ENCODE measurements around the gene PPP1R14B. TPM values are rescaled to one million over a fixed set of nuclear protein-coding genes. Genes with fewer than 3 reads are reported as not detected.
A peak's percentile ranks its signal among the peaks of the same experiment; 100 is the strongest.

The PPP1R14B gene
- total and polyA plus RNA-seq, 2 of the 13 experiments (the other 11 are each of a cell fraction or from before 2014, with no cell fraction given) = 110 to 148 TPM

DNA sequence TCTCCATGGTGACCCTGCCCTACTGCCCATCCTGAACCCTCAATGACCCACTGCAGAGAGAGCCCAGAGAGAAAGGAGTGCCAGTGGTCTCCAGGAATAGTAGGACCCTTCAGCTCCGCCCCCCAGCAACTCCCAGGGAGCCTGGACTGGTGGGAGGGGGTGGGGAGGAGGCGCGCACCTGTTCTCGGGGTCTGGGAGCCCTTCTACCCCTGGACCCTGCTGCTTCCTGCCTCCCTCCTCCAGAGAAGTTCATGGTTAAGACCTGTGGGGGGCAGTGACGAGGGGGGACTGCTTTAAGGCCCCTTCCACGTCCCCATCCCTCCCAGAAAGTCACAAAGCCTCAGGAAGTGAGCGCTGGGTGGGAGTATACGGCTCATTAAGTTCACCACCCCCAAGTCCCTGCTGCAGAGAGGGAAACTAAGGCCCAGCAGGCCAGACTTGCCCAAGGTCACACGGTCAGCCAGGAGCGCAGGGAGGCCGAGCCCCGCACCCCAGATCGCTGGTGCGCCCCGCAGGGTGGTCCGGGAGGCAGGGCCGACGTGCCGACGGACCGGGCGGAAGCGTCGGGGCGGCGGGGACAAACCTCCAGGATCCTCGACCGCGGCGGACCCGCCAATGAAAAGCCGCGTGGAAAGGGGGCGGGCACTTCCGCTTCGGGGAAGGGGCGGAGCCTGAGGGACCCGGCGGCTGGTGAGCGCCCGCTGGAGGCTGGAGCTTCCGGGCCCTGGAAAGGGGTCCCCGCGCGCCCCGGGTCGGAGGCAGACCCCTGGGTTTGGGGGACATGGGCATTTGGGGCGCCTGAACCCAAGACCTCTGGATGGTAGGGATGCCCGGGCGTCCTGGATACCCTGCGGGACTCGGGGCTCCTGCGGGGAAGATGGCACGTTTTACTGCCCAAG is 20.9 kb downstream of the PPP1R14B start, which contains the start of the genes NUDT22 and TRPT1 (continued):
- TF ChIP-seq ZBTB4 (CRISPR knock-in tag; IDR thresholded peaks at IDR 0.05; ENCODE audit: borderline replicate concordance) (no peak), MAZ (IDR thresholded peaks at IDR 0.05; ENCODE audit: borderline replicate concordance, low read depth, low read length) (no peak), MAZ (CRISPR knock-in tag; IDR thresholded peaks at IDR 0.05; ENCODE audit: low read depth) (peak; percentile 81; the same call in 1 of the 2 replicates), EEA1 (CRISPR knock-in tag; IDR thresholded peaks at IDR 0.05; ENCODE audit: borderline replicate concordance) (no peak; the same call in 1 of the 2 replicates), ZHX2 (IDR thresholded peaks at IDR 0.05; ENCODE audit: low read depth) (no peak), ZHX2 (CRISPR knock-in tag; IDR thresholded peaks at IDR 0.05; ENCODE audit: borderline replicate concordance) (no peak), ZSCAN25 (CRISPR knock-in tag; IDR thresholded peaks at IDR 0.05) (peak; percentile 46; the same call in 1 of the 2 replicates), MTA1 (CRISPR knock-in tag; IDR thresholded peaks at IDR 0.05; ENCODE audit: borderline replicate concordance) (no peak), ZNF577 (CRISPR knock-in tag; IDR thresholded peaks at IDR 0.05; ENCODE audit: borderline replicate concordance, low read depth) (no peak), TAF1 (CRISPR knock-in tag; IDR thresholded peaks at IDR 0.05) (peak; percentile 80; the same call in 1 of the 2 replicates), ZNF256 (CRISPR knock-in tag; conservative IDR thresholded peaks at IDR 0.05) (0 out of 2 replicates have a peak, but pooled peaks have one; percentile 29), TBL1XR1 (IDR thresholded peaks at IDR 0.05; ENCODE audit: borderline replicate concordance, low read length, partially characterized antibody) (no peak)
- TF ChIP-seq, protein P1, sequence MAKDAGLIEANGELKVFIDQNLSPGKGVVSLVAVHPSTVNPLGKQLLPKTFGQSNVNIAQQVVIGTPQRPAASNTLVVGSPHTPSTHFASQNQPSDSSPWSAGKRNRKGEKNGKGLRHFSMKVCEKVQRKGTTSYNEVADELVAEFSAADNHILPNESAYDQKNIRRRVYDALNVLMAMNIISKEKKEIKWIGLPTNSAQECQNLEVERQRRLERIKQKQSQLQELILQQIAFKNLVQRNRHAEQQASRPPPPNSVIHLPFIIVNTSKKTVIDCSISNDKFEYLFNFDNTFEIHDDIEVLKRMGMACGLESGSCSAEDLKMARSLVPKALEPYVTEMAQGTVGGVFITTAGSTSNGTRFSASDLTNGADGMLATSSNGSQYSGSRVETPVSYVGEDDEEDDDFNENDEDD (CRISPR knock-in tag; IDR thresholded peaks at IDR 0.05; ENCODE audit: borderline replicate concordance) = peak; percentile 67; the same call in 1 of the 2 replicates
- TF ChIP-seq, protein P2, sequence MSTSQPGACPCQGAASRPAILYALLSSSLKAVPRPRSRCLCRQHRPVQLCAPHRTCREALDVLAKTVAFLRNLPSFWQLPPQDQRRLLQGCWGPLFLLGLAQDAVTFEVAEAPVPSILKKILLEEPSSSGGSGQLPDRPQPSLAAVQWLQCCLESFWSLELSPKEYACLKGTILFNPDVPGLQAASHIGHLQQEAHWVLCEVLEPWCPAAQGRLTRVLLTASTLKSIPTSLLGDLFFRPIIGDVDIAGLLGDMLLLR (CRISPR knock-in tag; IDR thresholded peaks at IDR 0.05) = peak; percentile 81; the same call in 1 of the 2 replicates

All from HepG2 (cell line).